Ascending aorta (tissue), 2 donors: Measurements from ENCODE around the gene ITPKC. TPM values are rescaled to one million over a fixed set of nuclear protein-coding genes. Genes with fewer than 3 reads are reported as not detected.

Experiments
- DNase-seq, 2 donors: peaks; one replicate each; pipeline ENCODE4 v3.0.0-alpha.2; 2019; ENCODE audit warnings: low spot score in 2 of 2
- H3K27ac ChIP-seq, 2 donors: fragments of 200-600 bp; sonication (generic); one replicate each; pipeline ENCODE4 v1.5.1; 2016 to 2017; ENCODE audit warnings: mild to moderate bottlenecking in 1 of 2
- H3K27me3 ChIP-seq: fragments of 200-600 bp; sonication (generic); one replicate; pipeline ENCODE4 v1.5.1; 2017
- H3K36me3 ChIP-seq, 2 donors: fragments of 200-600 bp; sonication (generic); one replicate each; pipeline ENCODE4 v1.5.1; 2016
- H3K4me1 ChIP-seq, 2 donors: fragments of 200-600 bp; sonication (generic); one replicate each; pipeline ENCODE4 v1.5.1; 2016 to 2017; ENCODE audit warnings: mild to moderate bottlenecking in 1 of 2
- H3K4me3 ChIP-seq, 2 donors: fragments of 200-600 bp; sonication (generic); one replicate each; pipeline ENCODE4 v1.5.1; 2016 to 2017; ENCODE audit warnings: mild to moderate bottlenecking in 1 of 2
- H3K9me3 ChIP-seq, 2 donors: fragments of 200-600 bp; sonication (generic); one replicate each; pipeline ENCODE4 v1.5.1; 2016
- intact Hi-C: fragments of 100-400 bp; cut with DNase I; formaldehyde crosslinking; loops from one replicate; pipeline ENCODE4 v1.15.1; 2023
- total RNA-seq: library from RNA; depleted of rRNA; stranded (reverse); fragments of >200 nt; gene quantifications from one replicate; pipeline ENCODE4 v1.1.0, GENCODE V29; 2016
- TF ChIP-seq, protein P1 (sequence below), 3 experiments: fragments of 200-600 bp in 2 of 3; fragments of 450-650 bp in 1 of 3; sonication (generic) in 2 of 3; IDR thresholded peaks; one replicate each; pipeline ENCODE4 v1.5.1; 2016 to 2019; ENCODE audit warnings: antibody characterized with exemption in 3 of 3, mild to moderate bottlenecking in 1 of 3, moderate library complexity in 1 of 3

Gene ITPKC
- total RNA-seq, 1 donor from 2014 or later = 60.7 TPM

DNA sequence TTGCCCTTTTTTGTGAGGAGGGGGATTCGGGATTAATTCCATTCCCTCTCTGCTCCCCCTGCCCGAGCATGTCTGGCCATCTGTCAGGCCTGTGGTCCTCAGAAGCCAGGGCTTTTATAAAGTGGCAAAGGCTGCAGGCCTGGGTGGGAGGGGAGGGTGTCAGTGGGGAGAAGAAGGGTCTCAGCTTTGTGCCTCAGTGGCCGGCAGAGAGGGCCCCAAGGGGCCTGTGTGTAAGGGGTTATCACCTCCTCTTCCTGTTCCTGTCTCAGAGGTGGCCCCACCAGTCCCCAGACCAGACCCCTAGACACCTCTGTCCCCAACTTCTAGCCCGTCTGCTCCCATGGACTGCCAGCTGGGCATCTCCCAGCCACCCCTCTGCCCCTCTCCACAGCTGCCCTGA, 23.0 kb upstream of the ITPKC start:
- Histone ChIP-seq H3K27me3 (no peaks in the 10 kb centered on the region), H3K36me3 (peaks cover 8 to 21% of the 10 kb centered on the region in 2 donors), H3K4me1 (peaks cover 1 to 8% of the 10 kb centered on the region in 2 donors), H3K4me3 (no peak overlapping the region), H3K27ac (no peak overlapping the region), H3K9me3 (no peaks in the 10 kb centered on the region)
- TF ChIP-seq, protein P1, sequence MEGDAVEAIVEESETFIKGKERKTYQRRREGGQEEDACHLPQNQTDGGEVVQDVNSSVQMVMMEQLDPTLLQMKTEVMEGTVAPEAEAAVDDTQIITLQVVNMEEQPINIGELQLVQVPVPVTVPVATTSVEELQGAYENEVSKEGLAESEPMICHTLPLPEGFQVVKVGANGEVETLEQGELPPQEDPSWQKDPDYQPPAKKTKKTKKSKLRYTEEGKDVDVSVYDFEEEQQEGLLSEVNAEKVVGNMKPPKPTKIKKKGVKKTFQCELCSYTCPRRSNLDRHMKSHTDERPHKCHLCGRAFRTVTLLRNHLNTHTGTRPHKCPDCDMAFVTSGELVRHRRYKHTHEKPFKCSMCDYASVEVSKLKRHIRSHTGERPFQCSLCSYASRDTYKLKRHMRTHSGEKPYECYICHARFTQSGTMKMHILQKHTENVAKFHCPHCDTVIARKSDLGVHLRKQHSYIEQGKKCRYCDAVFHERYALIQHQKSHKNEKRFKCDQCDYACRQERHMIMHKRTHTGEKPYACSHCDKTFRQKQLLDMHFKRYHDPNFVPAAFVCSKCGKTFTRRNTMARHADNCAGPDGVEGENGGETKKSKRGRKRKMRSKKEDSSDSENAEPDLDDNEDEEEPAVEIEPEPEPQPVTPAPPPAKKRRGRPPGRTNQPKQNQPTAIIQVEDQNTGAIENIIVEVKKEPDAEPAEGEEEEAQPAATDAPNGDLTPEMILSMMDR (IDR thresholded peaks at IDR 0.05) = no peak
- DNase-seq = no peak
- intact Hi-C loops = loop anchor here (5.0 kb wide), 1 partner anchor 42 kb away; no protein-coding TSS in a partner anchor

DNA sequence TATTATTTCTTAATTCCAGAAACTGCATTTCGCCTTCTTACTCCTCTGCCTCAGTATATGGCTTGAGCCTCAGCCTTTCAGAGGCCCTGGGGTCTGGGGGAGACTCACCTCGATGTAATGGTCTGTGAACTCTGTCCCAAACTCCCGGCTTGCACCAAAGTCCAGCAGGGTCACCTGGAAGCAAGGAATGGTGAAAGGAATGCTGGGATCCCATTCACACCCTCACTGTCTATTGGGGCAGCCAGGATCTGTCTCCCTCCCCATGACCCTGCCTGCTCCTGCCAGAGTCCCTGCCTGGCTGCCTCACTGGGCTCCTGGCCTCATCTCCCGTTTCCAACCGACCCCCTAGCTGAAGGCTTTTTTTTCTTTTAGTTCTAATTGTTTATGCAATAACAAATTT, 21.0 kb upstream of the ITPKC start:
- H3K36me3 ChIP-seq = peaks cover 21 to 39% of the 10 kb centered on the region in 2 donors
- no peaks in the 10 kb centered on the region for H3K27me3 ChIP-seq
- H3K4me3 ChIP-seq = no peak overlapping the region
- DNase-seq = no peak
- TF ChIP-seq, protein P1 (IDR thresholded peaks at IDR 0.05) = no peak
- peaks cover 0 to 8% of the 10 kb centered on the region in 2 donors for H3K4me1 ChIP-seq
- no peaks in the 10 kb centered on the region for H3K9me3 ChIP-seq
- H3K27ac ChIP-seq = no peak overlapping the region
- intact Hi-C loops = no loop called here

DNA sequence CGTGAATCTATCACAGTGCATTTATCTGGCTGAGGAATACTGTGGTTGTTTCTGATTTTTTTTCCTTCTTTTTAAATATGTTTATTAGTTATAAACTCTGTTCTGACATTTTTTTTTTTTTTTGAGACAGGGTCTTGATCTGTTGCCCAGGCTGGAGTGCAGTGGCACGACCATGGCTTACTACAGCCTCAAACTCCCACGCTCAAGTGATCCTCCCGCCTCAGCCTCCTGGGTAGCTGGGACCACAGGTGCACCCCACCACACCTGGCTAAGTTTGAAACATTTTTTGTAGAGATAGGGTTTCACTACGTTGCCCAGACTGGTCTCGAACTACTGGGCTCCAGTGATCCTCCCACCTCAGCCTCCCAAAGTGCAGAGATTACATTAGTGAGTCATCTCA, 19.9 kb upstream of the ITPKC start:
- H3K36me3 ChIP-seq = peaks cover 30 to 50% of the 10 kb centered on the region in 2 donors
- no peak overlapping the region for H3K4me3 ChIP-seq
- no peaks in the 10 kb centered on the region for H3K4me1 ChIP-seq
- TF ChIP-seq, protein P1 (IDR thresholded peaks at IDR 0.05) = no peak
- intact Hi-C loops = no loop called here
- no peak overlapping the region for H3K27ac ChIP-seq
- H3K9me3 ChIP-seq = no peaks in the 10 kb centered on the region
- no peak for DNase-seq
- H3K27me3 ChIP-seq = no peaks in the 10 kb centered on the region

DNA sequence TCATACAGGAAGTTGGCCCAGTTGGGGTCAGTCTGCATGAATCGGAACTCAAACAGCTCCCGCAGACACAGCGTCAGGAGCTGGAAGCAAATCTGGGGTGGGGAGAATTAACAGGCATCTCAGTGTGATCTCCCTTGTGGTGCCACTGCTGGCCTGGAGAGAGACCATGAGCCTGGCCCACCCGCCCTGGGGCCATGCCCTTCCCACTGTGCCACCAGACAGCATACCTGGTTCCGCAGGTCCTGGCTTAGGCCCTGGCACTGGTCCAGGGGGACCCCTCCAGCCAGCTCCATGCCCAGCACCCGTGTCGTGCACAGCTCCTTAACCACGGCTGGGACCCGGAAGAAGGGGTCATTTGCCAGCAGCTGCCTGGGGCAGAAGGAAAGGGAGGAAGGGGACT, 16.8 kb upstream of the ITPKC start:
- Histone ChIP-seq H3K27ac (no peak overlapping the region), H3K4me1 (no peaks in the 10 kb centered on the region), H3K9me3 (no peaks in the 10 kb centered on the region), H3K4me3 (no peak overlapping the region), H3K27me3 (no peaks in the 10 kb centered on the region), H3K36me3 (peaks cover 56 to 70% of the 10 kb centered on the region in 2 donors)
- DNase-seq = no peak
- TF ChIP-seq, protein P1 (IDR thresholded peaks at IDR 0.05) = no peak
- intact Hi-C loops = no loop called here

DNA sequence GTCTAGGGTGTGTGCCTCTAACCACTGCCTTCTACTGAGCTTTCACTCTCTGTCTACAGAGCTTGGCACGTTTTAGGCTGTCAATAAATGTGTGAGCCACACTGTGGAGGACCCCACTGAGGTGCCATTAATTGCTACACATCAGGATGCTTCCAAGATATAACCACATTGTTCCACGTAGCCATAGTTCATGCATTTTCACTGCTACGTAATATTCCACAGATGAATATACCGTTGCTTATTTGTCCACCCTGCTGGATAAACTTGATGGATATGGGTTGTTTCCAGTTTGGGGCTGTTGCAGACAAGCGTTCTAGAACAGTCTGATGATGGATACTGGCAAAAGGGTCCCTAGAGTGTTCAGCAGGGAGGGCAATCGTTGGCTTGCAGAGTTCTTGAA, 15.2 kb upstream of the ITPKC start:
- H3K27me3 ChIP-seq = no peaks in the 10 kb centered on the region
- peaks cover 66 to 78% of the 10 kb centered on the region in 2 donors for H3K36me3 ChIP-seq
- no peak overlapping the region for H3K27ac ChIP-seq
- TF ChIP-seq, protein P1 (IDR thresholded peaks at IDR 0.05) = no peak
- H3K4me3 ChIP-seq = no peak overlapping the region
- intact Hi-C loops = no loop called here
- no peaks in the 10 kb centered on the region for H3K9me3 ChIP-seq
- no peak for DNase-seq
- H3K4me1 ChIP-seq = no peaks in the 10 kb centered on the region
